IPS-NIHi7 (cell line): ENCODE results near the gene MOCS1.
"Not testable (repeated sequence)": the region's sequence is repeated elsewhere in the genome, so short reads cannot be mapped to it uniquely, and the experiment has no call there.

Experiments used
- DNase-seq: peaks from one replicate; pipeline ENCODE4 v3.0.0; 2012; ENCODE audit warnings: mixed read lengths; ENCODE audit errors: extremely low spot score

MOCS1 gene

DNA sequence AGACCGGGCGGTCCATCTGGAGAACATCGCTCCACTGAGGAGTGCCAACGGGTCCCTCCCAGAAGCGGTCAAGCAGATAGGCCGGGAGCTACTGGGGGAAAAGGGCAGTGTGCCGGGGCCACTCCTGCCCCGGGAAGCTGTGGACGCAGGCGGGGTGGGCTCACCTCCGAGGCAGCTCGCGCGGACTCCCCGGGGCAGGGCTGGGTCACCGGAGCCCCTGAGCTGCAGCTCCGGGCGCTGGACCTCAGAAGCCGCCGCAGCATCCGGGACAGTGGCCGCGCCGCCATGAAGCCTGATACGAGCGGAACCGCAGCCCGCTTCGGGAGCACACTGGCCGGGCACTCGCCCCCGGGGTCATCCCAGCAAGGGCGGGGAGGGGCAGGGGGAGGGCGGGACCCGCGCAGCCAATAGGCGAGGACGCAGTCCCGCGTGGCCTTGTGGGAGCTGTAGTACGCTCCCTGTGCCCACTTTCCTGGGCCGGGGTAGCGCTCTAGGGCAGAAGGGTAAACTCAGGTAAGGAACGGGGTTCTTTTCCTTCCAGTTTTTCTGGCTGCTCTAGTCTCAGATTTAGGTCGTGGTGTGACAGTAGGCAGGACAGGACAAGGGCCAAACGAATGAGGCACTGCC is at the start of gene MOCS1:
MOCS1 (minus strand) TSS at position 332 of the 627 bp plus-strand sequence; CDS start at position 287, 45 bp downstream.
- peak; percentile 93 for DNase-seq

DNA sequence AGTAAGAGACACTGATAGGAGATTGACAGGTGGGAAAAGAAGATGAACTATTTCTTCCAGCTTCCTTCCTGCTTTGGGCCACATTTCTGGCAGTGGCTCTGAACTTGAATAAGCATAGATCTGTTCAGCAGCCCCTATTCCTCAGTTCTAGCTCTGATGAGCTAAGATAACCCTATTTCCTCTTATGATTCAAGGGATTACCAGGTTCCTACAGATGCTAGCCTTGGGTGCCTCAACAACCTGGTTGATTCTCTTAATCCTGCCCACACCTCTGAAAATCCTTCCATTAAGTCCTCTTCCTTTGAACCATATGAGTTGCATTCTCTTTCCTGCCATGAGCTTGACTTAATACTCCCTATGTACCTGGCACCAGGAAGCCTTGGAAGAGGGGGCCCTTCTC is 49.8 kb upstream of the MOCS1 start:
- DNase-seq: no peak

DNA sequence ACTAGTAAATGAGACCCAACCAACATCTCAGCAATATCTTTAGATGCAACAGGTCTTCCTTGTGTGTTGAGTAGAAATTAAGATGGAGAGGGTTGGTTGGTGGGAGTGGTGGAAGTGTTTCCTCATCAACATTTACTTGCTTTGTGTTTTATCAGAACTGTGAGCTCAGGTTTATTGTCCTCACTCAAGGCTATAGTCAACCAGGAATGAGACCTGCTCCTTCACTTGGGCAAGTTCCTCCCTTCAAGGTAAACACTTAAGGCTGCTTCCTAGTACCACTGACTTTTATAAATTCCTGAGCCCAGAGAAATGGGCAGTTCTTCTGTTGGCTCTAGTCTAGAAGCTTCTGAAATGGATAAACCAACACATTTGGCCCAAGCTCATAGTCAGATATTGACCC is 48.9 kb upstream of the MOCS1 start:
- no peak for DNase-seq

DNA sequence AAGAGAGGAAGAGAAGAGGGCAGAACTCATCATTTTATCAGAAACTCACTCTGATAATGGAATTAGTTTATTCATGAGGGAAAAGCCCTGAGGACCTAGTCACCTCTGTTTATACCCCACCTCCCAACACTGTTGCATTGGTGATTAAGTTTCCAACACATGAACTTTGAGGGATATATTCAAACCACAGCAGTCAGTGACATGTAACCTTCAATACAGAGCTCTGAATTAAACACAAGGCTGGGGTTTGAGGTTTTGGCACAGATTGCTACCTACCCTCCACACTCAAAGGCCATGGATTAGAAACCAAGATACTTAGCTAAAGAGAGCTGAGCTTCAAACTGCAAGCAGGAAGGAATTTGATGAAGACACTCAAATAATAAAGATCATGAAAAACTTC is 48.5 kb upstream of the MOCS1 start:
- no peak for DNase-seq

DNA sequence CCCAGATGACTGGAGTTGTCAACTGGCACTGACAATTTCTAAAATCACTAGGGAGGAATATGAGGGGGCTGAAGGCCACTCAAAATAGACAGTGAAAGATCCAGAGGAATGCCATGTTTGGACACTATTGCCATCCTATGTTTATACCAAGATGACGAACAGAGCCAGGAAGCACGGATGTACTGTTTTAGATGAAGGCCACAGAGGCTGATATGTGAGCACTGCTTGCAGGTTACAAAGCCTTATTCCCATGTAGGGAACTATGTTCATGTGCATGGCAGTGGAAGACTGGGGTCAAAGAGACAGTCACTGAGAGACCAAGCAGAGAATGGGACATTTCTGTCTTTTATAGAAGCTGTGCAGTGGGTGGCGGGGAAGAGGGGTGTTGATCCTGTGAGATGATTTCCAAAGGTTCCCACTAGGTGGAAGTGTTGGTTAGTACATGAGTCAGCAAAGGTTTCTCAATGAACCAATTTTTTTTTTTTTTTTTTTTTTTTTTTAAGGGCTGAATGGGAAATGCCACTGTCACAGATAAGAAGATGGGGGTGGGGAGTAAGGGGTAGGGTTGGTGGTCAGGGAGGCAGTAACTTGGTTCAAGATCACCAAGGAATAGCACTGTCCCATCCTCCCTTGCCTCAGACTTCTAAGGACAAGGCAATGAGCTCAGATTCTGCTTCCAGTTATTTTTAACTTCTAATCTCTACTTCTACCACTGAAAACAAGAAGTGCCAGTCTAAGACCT is 46.7 kb upstream of the MOCS1 start:
- peak; percentile 80 for DNase-seq

DNA sequence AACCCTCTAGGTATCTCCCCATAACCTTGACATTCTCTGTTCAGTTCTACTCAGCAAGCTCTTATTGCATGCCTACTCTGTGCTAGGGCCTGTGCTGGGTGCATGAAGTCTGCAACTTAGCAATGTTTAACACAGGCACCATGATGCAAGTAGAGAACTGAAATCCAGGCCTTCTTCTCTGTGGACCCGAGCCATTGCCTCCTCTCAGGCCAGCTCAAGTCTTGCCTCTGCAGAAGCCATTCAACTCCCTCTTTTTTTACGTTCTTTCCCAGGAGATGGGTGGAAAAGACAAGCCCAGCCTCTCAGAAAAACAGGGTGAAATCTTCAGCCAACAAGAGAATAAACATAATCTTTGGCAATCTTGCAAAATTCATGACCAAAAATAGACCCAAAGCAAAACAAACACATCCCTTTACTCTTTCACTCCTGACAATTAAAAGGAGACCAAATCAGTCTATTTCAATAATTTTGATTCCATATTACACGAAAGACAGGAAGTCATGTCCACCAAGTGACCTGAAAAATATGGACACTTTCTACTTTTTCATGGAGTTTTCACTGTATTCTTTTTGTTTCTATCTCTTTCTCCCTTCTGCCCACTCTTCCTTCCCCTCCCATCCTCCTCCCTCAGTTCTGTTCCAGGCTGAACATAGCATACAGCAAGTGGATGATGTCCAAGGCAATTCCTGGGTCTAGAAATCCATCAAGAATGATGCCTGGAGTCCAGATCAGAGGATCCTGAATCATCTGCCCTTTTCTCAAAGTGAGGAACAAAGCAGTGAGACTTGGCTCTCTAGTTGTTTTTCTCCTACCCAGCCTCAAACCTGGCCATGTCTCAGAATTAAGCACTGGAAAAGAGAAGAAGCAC is 45.4 kb upstream of the MOCS1 start:
- DNase-seq: no peak

DNA sequence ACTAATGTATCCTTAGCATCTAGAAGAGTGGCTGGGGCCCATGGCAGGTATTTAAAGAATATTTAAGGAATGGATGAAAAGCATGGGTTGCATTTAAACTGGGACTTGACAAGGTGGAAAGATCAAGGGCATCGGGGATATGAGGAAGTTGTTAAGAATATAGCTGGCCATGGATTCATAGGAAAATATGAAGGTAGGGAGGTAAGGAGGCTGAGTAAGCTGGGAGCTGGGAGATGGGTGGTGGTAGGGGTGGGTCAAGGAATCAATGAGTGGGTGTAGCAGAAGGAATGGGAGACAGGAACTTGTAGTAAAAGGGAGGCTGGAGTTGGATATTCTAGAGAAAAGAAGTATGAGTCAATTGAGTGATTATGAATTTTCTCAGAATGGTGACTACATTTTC is 44.0 kb upstream of the MOCS1 start:
- no peak for DNase-seq

DNA sequence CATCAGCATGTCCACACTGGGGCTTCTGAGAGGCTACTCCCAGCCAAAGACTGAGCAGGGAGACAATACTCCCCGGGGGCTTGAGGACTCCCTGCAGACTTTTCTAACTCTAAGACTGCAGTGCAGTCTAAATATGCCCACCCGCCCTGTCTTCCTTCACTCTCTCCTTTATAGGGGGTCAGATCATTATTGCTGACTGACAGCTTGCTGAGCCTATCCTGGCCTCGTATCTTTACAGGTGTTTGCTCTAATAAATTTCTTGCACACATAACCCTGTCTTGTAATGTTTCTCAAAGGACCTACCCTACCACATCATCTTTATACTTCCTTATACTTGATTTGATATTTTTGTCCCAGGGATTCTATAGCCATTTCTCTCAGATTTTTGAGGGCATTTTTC is 39.4 kb upstream of the MOCS1 start:
- no peak for DNase-seq

DNA sequence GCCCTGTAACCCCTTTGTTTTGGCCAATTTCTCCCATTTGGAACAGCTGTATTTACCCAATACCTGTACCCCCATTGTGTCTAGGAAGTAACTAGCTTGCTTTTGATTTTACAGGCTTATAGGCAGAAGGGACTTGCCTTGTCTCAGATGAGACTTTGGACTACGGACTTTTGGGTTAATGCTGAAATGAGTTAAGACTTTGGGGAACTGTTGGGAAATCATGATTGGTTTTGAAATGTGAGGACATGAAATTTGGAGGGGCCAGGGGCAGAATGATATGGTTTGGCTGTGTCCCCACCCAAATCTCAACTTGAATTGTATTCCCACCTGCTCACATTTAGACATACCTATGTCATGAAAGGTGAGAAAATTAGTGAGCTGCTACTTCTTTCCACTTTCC is 38.5 kb upstream of the MOCS1 start:
- DNase-seq: not testable (repeated sequence)

DNA sequence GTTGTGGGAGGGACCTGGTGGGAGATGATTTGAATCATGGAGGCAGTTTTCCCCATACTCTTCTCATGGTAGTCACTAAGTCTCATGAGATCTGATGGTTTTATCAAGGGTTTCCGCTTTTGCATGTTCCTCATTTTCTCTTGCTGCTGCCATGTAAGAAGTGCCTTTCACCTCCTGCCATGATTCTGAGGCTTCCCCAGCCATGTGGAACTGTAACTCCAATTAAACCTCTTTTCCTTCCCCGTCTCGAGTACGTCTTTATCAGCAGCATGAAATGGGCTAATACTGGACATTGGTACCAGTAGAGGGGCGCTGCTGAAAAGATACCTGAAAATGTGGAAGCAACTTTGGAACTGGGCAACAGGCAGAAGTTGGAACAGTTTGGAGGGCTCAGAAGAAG is 36.9 kb upstream of the MOCS1 start:
- not testable (repeated sequence) for DNase-seq

DNA sequence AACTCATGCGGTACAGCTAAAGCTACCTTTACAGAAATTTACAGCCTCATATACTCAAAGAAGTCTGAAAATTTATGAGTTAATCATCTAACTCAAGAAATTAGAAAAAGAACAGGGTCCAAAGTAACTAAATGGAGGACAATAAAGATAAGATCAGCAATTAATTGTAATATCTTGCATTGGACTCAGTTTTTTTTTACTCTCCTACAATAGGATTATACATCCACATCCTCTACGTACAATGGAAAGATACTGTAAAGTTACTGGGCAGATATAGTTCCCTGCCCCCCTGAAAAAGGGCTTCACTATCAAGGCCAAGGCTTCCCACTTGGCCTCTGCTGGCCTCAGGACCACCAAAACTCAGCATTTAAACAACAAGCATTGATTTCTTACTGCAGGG is 31.5 kb upstream of the MOCS1 start:
- no peak for DNase-seq

DNA sequence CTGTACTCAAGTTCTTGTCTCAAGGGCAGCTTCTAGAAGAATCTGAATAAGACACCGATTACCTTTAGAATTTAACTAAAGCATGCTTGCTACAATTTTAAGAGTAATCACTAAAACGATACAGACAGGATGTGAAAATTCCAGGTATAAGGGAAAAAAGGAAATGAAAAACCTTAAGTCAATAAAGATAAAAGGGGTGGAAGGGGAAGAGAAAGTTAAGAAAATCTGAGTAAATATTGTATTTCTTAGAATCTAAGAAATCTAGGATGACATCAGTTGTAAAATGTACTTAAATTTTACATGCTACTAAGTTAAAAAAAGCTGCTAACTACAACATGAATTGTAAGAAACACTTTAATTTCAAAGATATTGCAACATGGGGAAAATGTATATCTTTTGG is 30.3 kb upstream of the MOCS1 start:
- no peak for DNase-seq

DNA sequence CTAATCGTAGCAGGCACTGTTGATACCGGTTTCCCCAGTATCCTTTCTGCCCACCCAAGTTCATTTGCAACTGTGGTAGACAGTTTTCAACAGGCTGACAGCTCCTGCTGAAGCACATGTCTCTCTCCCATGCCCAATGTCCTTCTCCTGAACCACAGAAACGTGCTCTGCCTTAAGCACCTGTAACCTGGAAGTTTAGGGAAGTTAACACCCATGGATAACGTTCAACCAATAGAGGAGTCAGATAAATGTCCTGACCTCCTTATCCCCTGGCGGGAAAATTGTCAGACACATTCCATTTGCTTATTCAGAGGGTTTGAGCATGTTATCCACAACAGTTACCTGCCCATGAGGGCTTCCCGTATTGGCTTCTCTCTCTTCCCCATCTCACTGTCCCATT is 29.8 kb upstream of the MOCS1 start:
- DNase-seq: no peak

DNA sequence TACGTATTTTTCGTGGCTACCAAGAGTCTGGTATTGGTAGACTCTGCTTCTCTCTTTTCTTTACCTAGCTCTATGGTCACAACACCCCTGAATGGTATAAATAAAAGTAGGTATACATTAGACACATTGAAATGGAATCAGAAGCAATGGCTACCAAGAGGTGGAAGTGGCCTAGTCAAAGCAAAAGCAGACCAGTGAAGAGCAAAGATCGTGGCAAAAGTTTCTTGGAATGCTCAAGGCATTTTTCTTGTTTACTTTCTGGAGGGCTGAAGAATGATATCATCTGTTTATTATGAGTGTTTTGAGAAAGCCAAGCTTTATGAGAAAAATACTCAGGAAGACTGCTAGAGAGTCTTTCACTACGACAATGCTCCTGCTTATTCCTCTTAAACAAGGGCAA is 28.6 kb upstream of the MOCS1 start:
- DNase-seq: no peak

DNA sequence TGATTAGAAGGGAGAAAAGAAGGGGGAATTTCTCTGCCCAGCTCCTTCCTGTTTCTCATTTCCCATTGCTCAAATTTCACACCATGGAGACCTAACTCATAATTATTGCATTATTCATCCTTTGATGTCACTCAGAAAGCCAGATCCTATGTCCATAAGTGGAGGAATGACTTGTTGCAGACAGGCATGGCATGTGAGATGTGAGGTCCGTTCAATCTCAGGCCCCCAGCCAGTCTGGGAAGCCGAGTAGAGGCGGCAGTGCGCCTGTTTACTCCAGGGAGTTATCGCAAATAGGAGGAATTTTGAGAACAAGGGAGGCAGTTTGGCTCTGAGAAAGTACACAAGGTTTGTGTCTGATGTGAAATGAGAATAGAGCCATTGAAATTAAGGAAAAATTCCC is 26.9 kb upstream of the MOCS1 start:
- DNase-seq: no peak

DNA sequence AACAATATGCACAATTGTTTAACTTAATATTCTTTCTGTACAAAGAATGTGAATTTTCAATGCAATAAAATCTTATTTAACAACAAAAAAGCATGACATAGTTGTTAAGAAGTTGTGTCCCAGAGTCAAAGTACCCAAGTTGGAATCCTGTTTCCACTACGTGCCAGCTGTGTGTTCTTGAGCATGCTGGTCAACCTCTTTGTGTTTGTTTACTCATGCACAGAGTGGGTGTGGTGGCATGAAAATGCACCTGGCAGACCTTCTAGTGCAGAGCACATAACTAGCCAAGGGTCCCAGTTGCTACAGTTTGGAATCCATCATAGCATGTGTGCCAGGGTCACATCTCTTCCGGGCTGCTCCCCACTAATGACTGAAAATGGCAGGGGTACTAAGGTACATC is 24.7 kb upstream of the MOCS1 start:
- DNase-seq: no peak

DNA sequence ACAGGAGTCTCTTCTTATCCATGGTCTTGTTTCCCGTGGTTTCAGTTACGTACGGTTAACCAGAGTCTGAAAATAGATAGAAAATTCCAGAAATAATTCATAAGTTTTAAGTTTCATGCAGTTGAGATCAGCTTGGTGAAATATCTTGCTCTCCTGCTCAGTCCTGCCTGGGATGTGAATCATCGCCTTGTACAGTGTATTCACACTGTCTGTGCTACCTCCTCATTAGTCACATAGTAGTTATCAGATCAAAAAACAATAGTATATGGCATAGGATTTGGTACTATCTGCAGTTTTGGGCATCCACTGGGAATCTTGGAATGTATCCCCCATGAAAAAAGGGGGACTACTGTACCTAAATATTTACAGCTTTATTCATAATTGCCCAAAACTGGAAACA is 22.7 kb upstream of the MOCS1 start:
- DNase-seq: no peak

DNA sequence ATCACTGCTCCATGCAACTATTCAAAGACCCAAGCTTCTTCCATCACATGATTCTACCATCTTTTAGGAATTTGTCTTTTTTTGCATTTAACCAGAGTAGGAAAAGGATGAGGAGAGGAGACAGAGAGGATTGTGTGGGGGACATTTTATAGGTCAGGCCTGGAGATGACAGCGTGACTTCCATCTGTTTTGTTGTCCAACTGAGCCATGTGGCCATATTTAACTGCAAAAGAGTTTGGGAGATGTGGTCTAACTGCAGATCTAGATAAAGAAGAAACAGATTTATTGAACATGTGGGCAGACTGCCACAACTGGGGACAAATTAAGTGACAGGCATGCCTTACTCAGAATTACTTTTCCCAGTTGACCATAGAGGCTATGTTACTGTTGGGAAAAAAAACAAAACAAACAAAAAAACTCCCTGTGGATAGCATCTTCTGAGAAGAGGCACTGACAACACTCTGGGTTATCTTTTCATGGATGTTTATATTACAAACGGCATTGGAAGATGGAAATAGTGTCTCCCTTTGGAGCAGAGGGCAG is 18.9 kb upstream of the MOCS1 start:
- DNase-seq: no peak

DNA sequence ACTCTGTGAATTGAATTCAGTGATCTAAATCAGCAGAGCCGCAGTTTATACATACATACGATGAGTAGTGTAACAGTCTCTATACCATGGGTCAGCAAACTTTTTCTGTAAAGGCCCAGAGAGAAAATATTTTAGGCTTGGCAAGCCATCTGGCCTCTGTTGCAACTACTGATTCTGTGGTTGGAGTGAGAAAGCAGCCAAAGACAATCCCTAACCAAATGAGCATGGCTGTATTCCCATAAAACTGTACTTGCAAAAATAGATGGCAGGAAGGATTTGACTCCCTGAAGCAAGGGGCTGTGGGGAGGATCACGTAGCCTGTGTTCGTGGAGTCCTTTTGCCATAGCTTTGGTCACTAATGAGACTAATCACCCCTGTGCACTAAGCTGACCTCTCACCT is 17.9 kb upstream of the MOCS1 start:
- no peak for DNase-seq

DNA sequence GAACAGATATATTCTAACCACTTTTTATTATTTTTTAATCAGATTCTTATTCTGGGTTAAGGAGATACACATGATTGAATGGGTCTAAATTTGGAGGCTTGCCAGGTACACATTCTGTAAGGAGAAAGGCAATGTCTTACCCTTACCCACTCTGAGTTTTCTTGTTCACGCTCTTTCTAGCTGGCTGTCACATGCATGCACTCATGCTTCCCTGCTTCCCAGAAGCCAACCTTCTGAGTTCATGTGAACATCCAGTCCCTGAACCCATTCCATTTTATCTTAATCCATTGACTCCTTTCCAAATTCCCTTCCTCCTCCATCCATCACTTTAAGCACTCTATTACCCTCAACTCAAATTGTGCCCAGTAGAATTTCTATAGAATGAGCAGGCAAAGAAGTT is 17.5 kb upstream of the MOCS1 start:
- no peak for DNase-seq

DNA sequence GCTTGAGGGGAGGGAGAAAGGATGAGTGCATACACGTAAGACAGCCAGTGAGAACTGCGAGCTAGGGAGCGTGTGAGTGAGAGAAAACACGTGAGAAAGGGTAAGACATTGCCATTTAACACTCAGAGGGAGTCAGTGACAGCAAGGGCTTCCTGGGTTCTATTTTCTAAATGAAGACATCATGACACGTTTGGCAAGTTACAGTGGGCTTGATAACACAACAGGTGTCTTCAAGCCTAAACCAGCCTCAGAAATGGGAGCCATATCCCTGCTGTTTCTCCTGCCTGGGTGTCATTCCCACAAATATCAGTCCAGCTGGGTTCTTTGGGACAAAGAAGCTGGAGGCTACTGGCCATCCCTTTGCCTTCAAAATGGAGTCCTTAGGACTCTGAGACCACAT is 16.9 kb upstream of the MOCS1 start:
- no peak for DNase-seq

DNA sequence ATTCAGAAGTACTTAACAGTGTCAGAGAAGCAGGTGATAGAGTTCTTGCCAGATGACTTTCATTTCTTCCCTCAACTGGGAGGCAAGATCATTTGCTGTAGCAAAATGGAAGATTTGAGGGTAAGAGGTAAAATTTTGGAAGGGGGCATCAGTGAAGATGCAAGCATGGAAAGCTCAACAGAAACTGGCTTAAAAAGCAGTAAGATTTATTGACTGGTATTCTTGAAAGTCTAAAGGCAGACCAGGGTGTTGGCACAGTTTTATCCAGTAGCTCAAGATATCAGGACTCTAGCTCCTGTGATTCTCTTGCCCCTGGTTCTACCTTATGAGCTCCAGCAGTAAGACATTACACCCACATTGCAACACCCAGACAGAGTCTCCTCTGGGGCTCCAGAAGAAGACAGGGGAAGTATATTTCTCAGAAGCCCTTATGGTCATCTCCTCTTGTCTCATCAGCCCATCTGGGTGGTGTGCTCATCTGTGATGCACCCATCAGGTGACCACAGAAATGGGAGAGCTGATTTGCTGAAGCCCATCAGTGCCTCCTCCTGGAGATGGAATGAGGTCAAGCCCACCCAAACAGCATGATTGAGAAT is 16.0 kb upstream of the MOCS1 start:
- DNase-seq: no peak
